Measurements from ENCODE around the gene PRDX6.
"Not testable (repeated sequence)": the region's sequence is repeated elsewhere in the genome, so short reads cannot be mapped to it uniquely, and the experiment has no call there.

PRDX6 gene

GRCh38 chr1:173451981-173452380 is 25.2 kb upstream of the PRDX6 start:
- no peaks in the 10 kb centered on the region; the same call in 1 of the 2 replicates for H3K36me3 ChIP-seq (ENCODE audit: low read depth)
- no peaks in the 10 kb centered on the region for H3K9me3 ChIP-seq (ENCODE audit: severe bottlenecking)
- no peaks in the 10 kb centered on the region for H3K27me3 ChIP-seq (ENCODE audit: insufficient read depth, poor library complexity, severe bottlenecking)
- TF ChIP-seq CTCF (IDR thresholded peaks at IDR 0.05; ENCODE audit: poor library complexity, severe bottlenecking) = no peak
- H3K4me3 ChIP-seq (ENCODE audit: severe bottlenecking) = no peak overlapping the region
- peaks cover 7% of the 10 kb centered on the region for H3K4me1 ChIP-seq (ENCODE audit: insufficient read depth, poor library complexity, severe bottlenecking)
- DNase-seq (ENCODE audit: low spot score) (no peak), ATAC-seq (ENCODE audit: low read depth) (peak; percentile 53; the same call in 1 of the 3 replicates)
- no peak overlapping the region for H3K27ac ChIP-seq (ENCODE audit: poor library complexity, severe bottlenecking)

DNA sequence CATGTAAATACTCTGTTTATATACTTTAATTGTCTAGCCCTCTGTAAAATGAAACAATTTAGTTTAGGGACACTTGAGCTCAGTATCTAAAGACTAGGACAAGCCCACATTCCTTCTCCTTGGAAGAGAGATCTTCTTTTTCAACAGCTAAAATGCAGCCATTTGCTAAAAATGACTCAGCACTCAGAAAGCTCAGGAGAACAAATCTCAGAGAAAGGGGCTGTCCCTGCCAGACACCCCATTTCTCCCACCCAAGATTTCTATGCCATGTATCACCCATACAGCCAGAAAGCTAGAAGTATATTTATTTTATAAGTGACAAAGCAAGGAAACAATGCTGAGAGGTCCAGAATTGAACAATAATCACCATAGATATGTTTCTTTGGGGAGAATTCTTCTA is 23.2 kb upstream of the PRDX6 start:
- no peaks in the 10 kb centered on the region for H3K27me3 ChIP-seq (ENCODE audit: insufficient read depth, poor library complexity, severe bottlenecking)
- no peak for ATAC-seq (ENCODE audit: low read depth)
- no peak for DNase-seq (ENCODE audit: low spot score)
- H3K27ac ChIP-seq (ENCODE audit: poor library complexity, severe bottlenecking) = no peak overlapping the region
- H3K4me3 ChIP-seq (ENCODE audit: severe bottlenecking) = no peak overlapping the region
- H3K36me3 ChIP-seq (ENCODE audit: low read depth) = no peaks in the 10 kb centered on the region; the same call in 1 of the 2 replicates
- TF ChIP-seq CTCF (IDR thresholded peaks at IDR 0.05; ENCODE audit: poor library complexity, severe bottlenecking) = no peak
- H3K9me3 ChIP-seq (ENCODE audit: severe bottlenecking) = no peaks in the 10 kb centered on the region
- H3K4me1 ChIP-seq (ENCODE audit: insufficient read depth, poor library complexity, severe bottlenecking) = peaks cover 7% of the 10 kb centered on the region

- no peak for TF ChIP-seq CTCF (IDR thresholded peaks at IDR 0.05; ENCODE audit: poor library complexity, severe bottlenecking)
- ATAC-seq (ENCODE audit: low read depth) = no peak
- no peak for DNase-seq (ENCODE audit: low spot score)
- Histone ChIP-seq H3K27ac (ENCODE audit: poor library complexity, severe bottlenecking) (no peak overlapping the region), H3K4me1 (ENCODE audit: insufficient read depth, poor library complexity, severe bottlenecking) (no peaks in the 10 kb centered on the region), H3K9me3 (ENCODE audit: severe bottlenecking) (no peaks in the 10 kb centered on the region), H3K36me3 (ENCODE audit: low read depth) (no peaks in the 10 kb centered on the region; the same call in 1 of the 2 replicates), H3K4me3 (ENCODE audit: severe bottlenecking) (no peak overlapping the region), H3K27me3 (ENCODE audit: insufficient read depth, poor library complexity, severe bottlenecking) (no peaks in the 10 kb centered on the region)
Observed at GRCh38 chr1:173454966-173455524, 22.1 kb upstream of the PRDX6 start.

GRCh38 chr1:173459885-173460284 is 17.2 kb upstream of the PRDX6 start:
- Histone ChIP-seq H3K9me3 (ENCODE audit: severe bottlenecking) (peaks cover 7% of the 10 kb centered on the region), H3K4me1 (ENCODE audit: insufficient read depth, poor library complexity, severe bottlenecking) (no peaks in the 10 kb centered on the region), H3K27me3 (ENCODE audit: insufficient read depth, poor library complexity, severe bottlenecking) (no peaks in the 10 kb centered on the region), H3K4me3 (ENCODE audit: severe bottlenecking) (no peak overlapping the region), H3K36me3 (ENCODE audit: low read depth) (peaks cover 9% of the 10 kb centered on the region; the same call in 1 of the 2 replicates), H3K27ac (ENCODE audit: poor library complexity, severe bottlenecking) (no peak overlapping the region)
- no peak for ATAC-seq (ENCODE audit: low read depth)
- DNase-seq (ENCODE audit: low spot score) = no peak
- TF ChIP-seq CTCF (IDR thresholded peaks at IDR 0.05; ENCODE audit: poor library complexity, severe bottlenecking) = no peak

- not testable (repeated sequence) for ATAC-seq (ENCODE audit: low read depth); H3K4me1 ChIP-seq (ENCODE audit: insufficient read depth, poor library complexity, severe bottlenecking); H3K27ac ChIP-seq (ENCODE audit: poor library complexity, severe bottlenecking); DNase-seq (ENCODE audit: low spot score); H3K4me3 ChIP-seq (ENCODE audit: severe bottlenecking); H3K36me3 ChIP-seq (ENCODE audit: low read depth); H3K9me3 ChIP-seq (ENCODE audit: severe bottlenecking); H3K27me3 ChIP-seq (ENCODE audit: insufficient read depth, poor library complexity, severe bottlenecking)
Observed at GRCh38 chr1:173462666-173463065, 14.5 kb upstream of the PRDX6 start.

- not testable (repeated sequence) for H3K9me3 ChIP-seq (ENCODE audit: severe bottlenecking); H3K4me1 ChIP-seq (ENCODE audit: insufficient read depth, poor library complexity, severe bottlenecking); H3K27me3 ChIP-seq (ENCODE audit: insufficient read depth, poor library complexity, severe bottlenecking); H3K36me3 ChIP-seq (ENCODE audit: low read depth); DNase-seq (ENCODE audit: low spot score); ATAC-seq (ENCODE audit: low read depth); H3K4me3 ChIP-seq (ENCODE audit: severe bottlenecking); H3K27ac ChIP-seq (ENCODE audit: poor library complexity, severe bottlenecking)
Observed at GRCh38 chr1:173464185-173464584, 12.9 kb upstream of the PRDX6 start.

Data from RWPE2 (cell line).